D721Med (cell line): ENCODE measurements around the gene CEACAM16.

Source experiments
- DNase-seq: peaks from one replicate; pipeline ENCODE4 v3.0.0; 2011; ENCODE audit warnings: low spot score; ENCODE audit not compliant: insufficient read length
- FAIRE-seq: peaks from 2 replicates; lab custom pipeline; 2011; peaks lifted over from hg19 to GRCh38; lab: Jason Lieb, UNC
- CTCF ChIP-seq: IDR thresholded peaks from 2 replicates; pipeline ENCODE4 v1.5.1; 2012; ENCODE audit warnings: mild to moderate bottlenecking, control low read depth; ENCODE audit not compliant: insufficient read depth; ENCODE audit errors: missing control alignments

Gene CEACAM16

DNA sequence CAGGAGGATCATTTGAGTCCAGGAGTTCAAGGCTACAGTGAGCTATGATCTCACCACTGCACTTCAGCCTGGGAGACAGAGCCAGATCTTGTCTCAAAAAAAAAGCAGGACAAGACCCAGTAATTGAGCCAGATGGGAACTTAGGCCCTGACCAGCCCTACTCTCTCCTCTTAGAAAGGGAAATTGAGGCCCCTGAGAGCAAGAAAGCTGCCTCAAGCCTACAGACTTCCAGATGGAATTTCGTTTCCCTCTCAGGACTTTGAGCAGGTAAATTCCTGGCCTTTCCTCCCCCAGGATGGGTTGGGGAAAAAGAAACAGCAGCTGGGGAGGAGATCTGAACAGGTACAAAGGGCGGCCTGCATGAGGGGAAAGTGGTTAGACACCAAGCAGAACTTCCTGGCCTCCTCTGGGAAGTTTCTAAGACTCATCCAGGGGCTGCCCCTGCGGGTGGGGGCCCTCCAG lies 46.0 kb downstream of the CEACAM16 start:
- no peak for TF ChIP-seq CTCF
- FAIRE-seq (no peak), DNase-seq (no peak)

GRCh38 chr19:44745341-44745831 lies 46.4 kb downstream of the CEACAM16 start:
- FAIRE-seq (no peak), DNase-seq (no peak)
- no peak for TF ChIP-seq CTCF

DNA sequence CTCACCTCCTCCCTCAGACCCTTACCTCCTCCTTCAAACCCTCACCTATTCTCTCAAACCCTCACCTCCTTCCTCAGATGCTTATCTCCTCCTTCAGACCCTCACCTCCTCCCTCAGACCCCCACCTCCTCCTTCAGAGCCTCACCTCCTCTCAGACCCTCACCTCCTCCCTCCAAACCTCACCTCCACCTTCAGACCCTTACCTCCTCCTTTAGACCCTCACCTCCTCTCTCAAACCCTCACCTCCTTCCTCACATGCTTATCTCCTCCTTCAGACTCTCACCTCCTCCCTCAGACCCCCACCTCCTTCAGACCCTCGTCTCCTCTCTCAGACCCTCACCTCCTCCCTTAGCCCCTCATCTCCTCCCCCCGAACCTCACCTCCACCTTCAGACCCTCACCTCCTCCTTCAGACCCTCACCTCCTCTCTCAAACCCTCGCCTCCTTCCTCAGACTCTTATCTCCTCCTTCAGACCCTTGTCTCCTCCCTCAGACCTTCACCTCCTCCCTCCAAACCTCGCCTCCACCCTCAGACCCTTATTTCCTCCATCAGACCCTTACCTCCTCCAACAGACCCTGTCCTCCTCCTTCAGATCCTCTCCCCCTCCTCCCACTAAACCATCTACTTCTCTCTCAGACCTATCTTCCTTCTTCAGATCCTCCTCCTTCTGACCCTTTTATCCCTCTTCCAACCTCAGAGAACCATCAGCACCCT lies 47.1 kb downstream of the CEACAM16 start:
- DNase-seq (no peak), FAIRE-seq (no peak)
- TF ChIP-seq CTCF: no peak

DNA sequence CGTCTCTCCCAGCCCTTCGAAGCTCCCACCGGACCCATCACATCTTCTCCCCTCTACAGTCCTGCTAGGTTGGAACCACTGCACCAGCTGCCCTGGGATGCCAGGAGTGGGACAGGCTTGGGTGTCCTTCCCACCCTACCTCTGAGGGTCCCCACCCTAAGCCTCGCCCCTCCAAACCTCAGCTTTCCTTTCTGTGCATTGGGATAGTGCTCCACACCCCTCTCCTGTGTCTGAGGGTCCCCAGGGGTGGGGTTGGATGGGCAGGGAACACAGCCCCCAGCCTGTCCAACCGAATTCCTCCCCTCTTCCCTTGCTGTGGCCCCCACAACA lies 47.6 kb downstream of the CEACAM16 start:
- FAIRE-seq: no peak
- no peak for TF ChIP-seq CTCF
- DNase-seq: no peak

DNA sequence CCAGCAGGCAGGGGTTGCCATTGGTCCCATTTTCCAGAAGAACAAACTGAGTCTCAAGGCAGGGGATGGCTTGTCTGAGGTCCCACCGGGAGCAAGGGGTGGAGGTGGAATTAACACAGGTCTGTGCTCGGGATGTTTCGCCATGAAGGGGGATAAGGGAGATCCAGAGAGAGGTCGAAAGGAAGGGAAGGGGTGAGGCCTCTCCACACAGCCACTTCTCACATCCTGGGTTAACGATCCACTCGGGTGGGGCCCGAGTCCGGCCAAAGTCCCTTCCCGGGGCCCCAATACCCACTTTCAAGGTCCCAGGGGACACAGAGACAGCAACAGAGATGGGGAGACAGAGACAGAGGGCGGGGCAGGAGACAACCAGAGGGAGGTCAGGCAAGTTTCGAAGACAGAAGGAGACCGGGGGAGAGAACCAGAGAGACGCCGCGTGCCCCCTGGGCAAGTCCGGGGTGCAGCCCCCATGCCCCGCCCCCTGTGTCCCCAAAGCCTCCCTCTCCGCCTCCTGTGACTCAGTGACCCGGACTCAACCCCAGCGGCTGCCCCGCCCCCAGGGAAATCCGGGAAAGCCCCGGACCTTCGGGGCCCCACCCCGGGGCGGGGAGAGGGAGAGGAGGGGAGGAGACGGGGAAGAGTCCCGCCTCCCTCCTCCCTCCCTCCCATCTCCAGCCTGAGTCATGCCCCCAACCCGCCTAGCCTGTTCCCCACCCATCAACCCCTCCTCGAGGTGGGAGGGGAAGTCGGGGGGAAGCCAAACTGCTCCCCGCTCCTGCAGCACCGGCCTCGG lies 48.2 kb downstream of the CEACAM16 start:
- DNase-seq: peak; percentile 90
- no peak for FAIRE-seq
- TF ChIP-seq CTCF: no peak

DNA sequence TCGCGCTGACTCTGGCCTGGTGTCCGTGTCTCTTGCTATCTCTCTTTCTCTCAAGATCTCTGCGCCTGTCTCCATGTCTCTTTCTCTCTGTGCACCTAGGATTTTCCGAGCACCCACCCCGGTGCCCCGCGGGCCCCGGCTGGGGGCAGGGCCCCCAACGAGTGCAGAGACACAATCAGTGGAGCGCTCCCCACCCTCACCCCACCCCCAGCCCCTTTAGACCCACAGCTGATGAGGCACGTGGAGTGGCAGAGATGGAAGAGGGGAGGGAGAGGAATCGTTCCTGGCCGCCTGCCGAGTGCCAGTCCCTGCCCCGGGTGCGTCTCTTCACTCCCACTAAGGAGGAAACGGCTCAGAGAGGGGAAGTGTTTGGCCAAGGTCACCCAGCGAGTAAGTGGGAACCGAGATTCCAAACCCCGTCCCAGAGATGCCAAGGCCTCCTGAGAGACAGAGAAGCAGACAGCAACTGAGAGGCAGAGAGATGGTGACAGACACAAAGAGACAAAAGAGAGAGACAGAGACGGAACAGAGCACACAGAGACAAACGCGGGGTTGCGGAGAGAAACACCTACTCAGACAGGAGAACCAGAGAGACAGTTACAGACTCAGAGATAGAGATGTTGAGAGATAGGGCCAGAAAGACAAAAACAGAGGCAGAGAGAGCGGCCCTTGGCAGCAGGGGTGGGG lies 48.9 kb downstream of the CEACAM16 start:
- DNase-seq: no peak
- TF ChIP-seq CTCF: no peak
- no peak for FAIRE-seq
